Endothelial cell of umbilical vein (primary cell): ENCODE results near the gene PLEKHA6. TPM values are rescaled to one million over a fixed set of nuclear protein-coding genes. Genes with fewer than 3 reads are reported as not detected.
A peak's percentile ranks its signal among the peaks of the same experiment; 100 is the strongest.

ENCODE experiments used
- BruUV-seq: library from RNA; stranded (reverse); fragments of 400-500 nt; replicated peaks from 2 replicates; lab custom pipeline; 2021; lab: Mats Ljungman, UMichigan
- CTCF ChIA-PET: fragments of 300-600, 350-600 bp; sonication (Branson Sonifier 250); formaldehyde crosslinking; loops from one replicate; lab custom pipeline; 2021; ENCODE audit warnings: antibody characterized with exemption, inconsistent platforms; lab: Charles Lee
- POLR2A ChIA-PET: fragments of 300-600, 350-600 bp; sonication (Branson Sonifier 250); formaldehyde crosslinking; loops from one replicate; lab custom pipeline; 2021; ENCODE audit warnings: antibody characterized with exemption, inconsistent platforms; lab: Charles Lee
- DNase-seq: peaks from one replicate; pipeline ENCODE4 v3.0.0-alpha.2; 2011; ENCODE audit warnings: low read depth, low spot score
- FAIRE-seq: peaks from 2 replicates; lab custom pipeline; 2011; peaks lifted over from hg19 to GRCh38; lab: Jason Lieb, UNC
- H2AFZ ChIP-seq: 2 replicates; pipeline ENCODE4 v1.6.0; 2012; ENCODE audit warnings: low read depth, low read length, control low read depth, inconsistent platforms
- H3K27ac ChIP-seq: 2 replicates; pipeline ENCODE4 v1.5.1; 2011; ENCODE audit warnings: low read depth, mild to moderate bottlenecking, control low read depth, low read length, moderate library complexity; ENCODE audit not compliant: insufficient read depth
- H3K27me3 ChIP-seq, 2 experiments: 2 replicates each; pipeline versions ENCODE4 v1.6.0 to v1.6.1; 2011; ENCODE audit warnings: low read length in 2 of 2, mixed read lengths in 1 of 2; ENCODE audit not compliant: control insufficient read depth in 2 of 2, insufficient read depth in 2 of 2
- H3K36me3 ChIP-seq, 2 experiments: 2 replicates in 1 of 2; 3 replicates in 1 of 2; pipeline ENCODE4 v1.5.1; 2011; ENCODE audit warnings: low read length in 2 of 2, mild to moderate bottlenecking in 1 of 2, moderate library complexity in 1 of 2; ENCODE audit not compliant: control insufficient read depth in 2 of 2, insufficient read depth in 2 of 2; ENCODE audit errors: extremely low read depth in 1 of 2
- H3K4me1 ChIP-seq: 3 replicates; pipeline ENCODE4 v1.5.1; 2011; ENCODE audit warnings: mild to moderate bottlenecking, low read length; ENCODE audit not compliant: control insufficient read depth, insufficient read depth; ENCODE audit errors: extremely low read depth
- H3K4me2 ChIP-seq: 2 replicates; pipeline ENCODE4 v1.6.1; 2011; ENCODE audit warnings: low read length, control low read depth, mixed read lengths; ENCODE audit not compliant: insufficient read depth
- H3K4me3 ChIP-seq, 3 experiments: fragments of 200-600 bp in 1 of 3; sonication (generic), shearing (Covaris generic) in 1 of 3; replicated peaks in 1 of 3; 2 replicates each; pipeline ENCODE4 v1.5.1; 2011 to 2016; ENCODE audit warnings: control low read depth in 3 of 3, low read length in 3 of 3, mild to moderate bottlenecking in 2 of 3, inconsistent platforms in 1 of 3, low read depth in 1 of 3, moderate library complexity in 1 of 3; ENCODE audit not compliant: insufficient read depth in 1 of 3
- H3K79me2 ChIP-seq: 2 replicates; pipeline ENCODE4 v1.6.0; 2012; ENCODE audit warnings: low read length, inconsistent platforms; ENCODE audit not compliant: control insufficient read depth, insufficient read depth
- H3K9ac ChIP-seq: replicated peaks from 2 replicates; pipeline ENCODE3; 2011; ENCODE audit warnings: low read length, control low read depth; ENCODE audit not compliant: insufficient read depth; ENCODE audit errors: extremely low read depth
- H3K9me1 ChIP-seq: replicated peaks from 3 replicates; pipeline ENCODE4 v1.6.0; 2011; ENCODE audit warnings: mild to moderate bottlenecking, low read length; ENCODE audit not compliant: control insufficient read depth, insufficient read depth; ENCODE audit errors: extremely low read depth
- H3K9me3 ChIP-seq: replicated peaks from 2 replicates; pipeline ENCODE4 v1.5.1; 2012; ENCODE audit warnings: low read length, inconsistent platforms; ENCODE audit not compliant: control insufficient read depth, insufficient read depth
- H4K20me1 ChIP-seq: replicated peaks from 2 replicates; pipeline ENCODE3; 2011; ENCODE audit warnings: mild to moderate bottlenecking, low read length; ENCODE audit not compliant: control insufficient read depth, insufficient read depth; ENCODE audit errors: extremely low read depth
- EZH2 ChIP-seq: IDR thresholded peaks from 2 replicates; pipeline ENCODE4 v1.6.1; 2012; ENCODE audit warnings: borderline replicate concordance, low read depth, mild to moderate bottlenecking, moderate library complexity, low read length, inconsistent platforms; ENCODE audit not compliant: severe bottlenecking
- FOS ChIP-seq: IDR thresholded peaks from 2 replicates; pipeline ENCODE4 v1.6.1; 2011; ENCODE audit warnings: mild to moderate bottlenecking, low read length, moderate library complexity, borderline replicate concordance; ENCODE audit not compliant: insufficient read depth
- GATA2 ChIP-seq: IDR thresholded peaks from 2 replicates; pipeline ENCODE4 v1.7.0; 2011; ENCODE audit warnings: low read depth, mild to moderate bottlenecking, moderate library complexity, mixed read lengths, low read length; ENCODE audit not compliant: insufficient read length, insufficient read depth
- JUN ChIP-seq: IDR thresholded peaks from 2 replicates; pipeline ENCODE4 v1.6.1; 2011; ENCODE audit warnings: borderline replicate concordance, low read depth; ENCODE audit not compliant: insufficient read length, insufficient read depth
- MYC ChIP-seq: IDR thresholded peaks from one replicate; pipeline ENCODE4 v1.6.1; 2011; ENCODE audit warnings: mild to moderate bottlenecking, low read depth, low read length
- POLR2A ChIP-seq: IDR thresholded peaks from 2 replicates; pipeline ENCODE4 v1.6.1; 2012; ENCODE audit warnings: low read depth, mild to moderate bottlenecking, control low read depth, low read length
- POLR2AphosphoS5 ChIP-seq: IDR thresholded peaks from 2 replicates; pipeline ENCODE4 v1.6.1; 2012; ENCODE audit warnings: low read depth, mild to moderate bottlenecking, control low read depth, low read length, moderate library complexity; ENCODE audit not compliant: insufficient read depth
- dilution Hi-C: fragments of 300-500 bp; cut with MboI; formaldehyde crosslinking; loops from one replicate; pipeline ENCODE4 v1.15.0; 2019; ENCODE audit warnings: low sequenced_read_pairs; ENCODE audit not compliant: extremely low pct_ligation_motif_present
- intact Hi-C: fragments of 100-400 bp; cut with micrococcal nuclease; formaldehyde crosslinking; loops from one replicate; pipeline ENCODE4 v1.10.0; 2022
- polyA plus RNA-seq, 4 experiments: library from polyadenylated mRNA; depleted of rRNA in 3 of 4; stranded (reverse) in 3 of 4; unstranded in 1 of 4; fragments of >200 nt; gene quantifications; 2 replicates each; pipeline versions ENCODE4 v1.2.1 to v1.2.3, GENCODE V29; 2011 to 2012; ENCODE audit warnings: missing spikeins in 1 of 4
- total RNA-seq: library from RNA; stranded (reverse); gene quantifications from 2 replicates; pipeline ENCODE4 v1.2.3, GENCODE V29; 2021
- TF ChIP-seq, protein P1 (sequence below): IDR thresholded peaks from 2 replicates; pipeline ENCODE4 v1.6.1; 2011; ENCODE audit not compliant: insufficient read depth, insufficient read length
- TF ChIP-seq, protein P2 (sequence below), 2 donors: IDR thresholded peaks; 1 replicate in 1 of 2; 2 replicates in 1 of 2; pipeline ENCODE4 v1.5.1; 2011; ENCODE audit warnings: low read length in 2 of 2, mild to moderate bottlenecking in 2 of 2, moderate library complexity in 2 of 2, control low read depth in 1 of 2, inconsistent platforms in 1 of 2, low read depth in 1 of 2; ENCODE audit not compliant: insufficient read depth in 1 of 2; ENCODE audit errors: extremely low read depth in 1 of 2

The PLEKHA6 gene
- total and polyA plus RNA-seq, 2 donors (not counting 3 experiments of a cell fraction or from before 2014, with no cell fraction given) = 2.1 to 15.0 TPM

DNA sequence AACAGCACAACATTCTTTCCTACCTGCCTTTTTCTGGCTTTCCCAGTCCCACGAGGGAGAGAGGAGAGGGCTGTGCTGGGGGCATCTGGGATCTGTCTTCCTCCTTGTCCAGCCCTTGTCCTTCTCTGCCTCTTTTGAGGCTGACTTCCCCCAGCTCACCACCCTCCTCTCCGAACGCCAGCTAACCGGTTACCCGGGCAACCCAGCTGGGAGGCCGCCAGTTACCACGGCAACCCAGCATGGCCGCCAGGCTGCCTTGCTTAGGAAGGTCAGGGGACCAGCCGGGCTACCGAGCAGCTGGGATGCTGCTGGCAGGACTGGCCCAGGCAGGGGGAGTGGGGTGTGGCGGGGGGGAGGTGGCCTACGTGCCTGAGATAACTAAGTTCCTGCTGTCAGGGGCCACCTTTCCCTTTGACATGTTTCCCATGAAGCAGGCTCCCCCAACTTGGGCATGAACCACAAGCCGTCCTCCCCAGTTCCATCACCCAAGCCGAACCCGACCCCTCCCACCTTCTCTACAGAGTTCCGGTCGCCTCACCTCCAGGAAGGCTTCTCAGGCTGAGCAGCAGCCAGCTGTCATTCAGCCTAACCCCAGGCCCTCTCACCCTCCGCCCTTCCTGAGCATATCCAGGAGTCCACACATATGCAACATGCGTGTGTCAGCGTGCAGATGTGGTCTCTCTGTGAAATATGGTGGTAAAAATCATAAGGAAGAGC is 8.7 kb downstream of the PLEKHA6 start:
- peak overlapping the region; percentile 56 for H2AFZ ChIP-seq
- intact Hi-C loops (no loop called here), dilution Hi-C loops (no loop called here)
- DNase-seq (peak; percentile 79), FAIRE-seq (peak; percentile 54)
- no peak overlapping the region for H3K27ac ChIP-seq
- no peaks in the 10 kb centered on the region for H3K27me3 ChIP-seq
- H3K4me3 ChIP-seq = no peak overlapping the region
- no TSS peak for BruUV-seq
- H3K9me1 ChIP-seq = no peaks in the 10 kb centered on the region
- no peaks in the 10 kb centered on the region for H3K9me3 ChIP-seq
- H3K9ac ChIP-seq = no peak overlapping the region
- no peak overlapping the region for H3K4me2 ChIP-seq
- no peaks in the 10 kb centered on the region for H3K36me3 ChIP-seq
- H3K4me1 ChIP-seq = peaks cover 4% of the 10 kb centered on the region
- no peak for TF ChIP-seq FOS
- no peak for TF ChIP-seq POLR2AphosphoS5
- TF ChIP-seq JUN = no peak
- no peak for TF ChIP-seq MYC
- no peak for TF ChIP-seq EZH2
- TF ChIP-seq GATA2 = no peak
- TF ChIP-seq, protein P1, sequence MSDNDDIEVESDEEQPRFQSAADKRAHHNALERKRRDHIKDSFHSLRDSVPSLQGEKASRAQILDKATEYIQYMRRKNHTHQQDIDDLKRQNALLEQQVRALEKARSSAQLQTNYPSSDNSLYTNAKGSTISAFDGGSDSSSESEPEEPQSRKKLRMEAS = no peak
- no peak for TF ChIP-seq POLR2A
- TF ChIP-seq, protein P2, sequence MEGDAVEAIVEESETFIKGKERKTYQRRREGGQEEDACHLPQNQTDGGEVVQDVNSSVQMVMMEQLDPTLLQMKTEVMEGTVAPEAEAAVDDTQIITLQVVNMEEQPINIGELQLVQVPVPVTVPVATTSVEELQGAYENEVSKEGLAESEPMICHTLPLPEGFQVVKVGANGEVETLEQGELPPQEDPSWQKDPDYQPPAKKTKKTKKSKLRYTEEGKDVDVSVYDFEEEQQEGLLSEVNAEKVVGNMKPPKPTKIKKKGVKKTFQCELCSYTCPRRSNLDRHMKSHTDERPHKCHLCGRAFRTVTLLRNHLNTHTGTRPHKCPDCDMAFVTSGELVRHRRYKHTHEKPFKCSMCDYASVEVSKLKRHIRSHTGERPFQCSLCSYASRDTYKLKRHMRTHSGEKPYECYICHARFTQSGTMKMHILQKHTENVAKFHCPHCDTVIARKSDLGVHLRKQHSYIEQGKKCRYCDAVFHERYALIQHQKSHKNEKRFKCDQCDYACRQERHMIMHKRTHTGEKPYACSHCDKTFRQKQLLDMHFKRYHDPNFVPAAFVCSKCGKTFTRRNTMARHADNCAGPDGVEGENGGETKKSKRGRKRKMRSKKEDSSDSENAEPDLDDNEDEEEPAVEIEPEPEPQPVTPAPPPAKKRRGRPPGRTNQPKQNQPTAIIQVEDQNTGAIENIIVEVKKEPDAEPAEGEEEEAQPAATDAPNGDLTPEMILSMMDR (IDR thresholded peaks at IDR 0.05; ENCODE audit: extremely low read depth in 1 of 2, insufficient read depth in 1 of 2, low read depth in 1 of 2, low read length in 2 of 2) = no peak
- H4K20me1 ChIP-seq = no peaks in the 10 kb centered on the region
- ChIA-PET POLR2A (interaction anchor here (1.2 kb wide), 1 partner anchor 11 kb away, joined by 3 read pairs; no protein-coding TSS in a partner anchor), CTCF (interaction anchor here (0.5 to 2.2 kb wide), 11 partner anchors 11 to 137 kb away, joined by 3 to 16 read pairs (median 3); partner anchors contain the start of gene GOLT1A)
- H3K79me2 ChIP-seq = no peaks in the 10 kb centered on the region
